ENCODE results near the gene IL5. TPM values are rescaled to one million over a fixed set of nuclear protein-coding genes. Genes with fewer than 3 reads are reported as not detected.
A peak's percentile ranks its signal among the peaks of the same experiment; 100 is the strongest.

Gene IL5
- total RNA-seq, 3 donors from 2014 or later, result not detected

GRCh38 chr5:132497488-132497997, 45.8 kb downstream of the IL5 start:
- peak in 1 of 2 donors; percentile 71 for DNase-seq (ENCODE audit: low spot score in 2 of 2)
- Histone ChIP-seq H3K9me3 (no peaks in the 10 kb centered on the region), H3K36me3 (no peaks in the 10 kb centered on the region), H3K27ac (peak overlapping the region; percentile 96 to 97), H3K27me3 (no peaks in the 10 kb centered on the region), H3K4me3 (peak overlapping the region; percentile 67 to 80 (median 69)), H3K4me1 (peaks cover 0 to 6% of the 10 kb centered on the region in 2 donors)
- TF ChIP-seq POLR2A (IDR thresholded peaks at IDR 0.05) (no peak), POLR2AphosphoS5 (IDR thresholded peaks at IDR 0.05) (peak; percentile 28 to 59 (median 51)), CTCF (IDR thresholded peaks at IDR 0.05) (no peak)
- intact Hi-C loops (cut with DNase I; ENCODE audit: low total_unique reads), result loop anchor here (5.0 kb wide), 1 partner anchor 110 kb away; no protein-coding TSS in a partner anchor

GRCh38 chr5:132496631-132497487, 46.5 kb downstream of the IL5 start:
- Histone ChIP-seq H3K36me3 (no peaks in the 10 kb centered on the region), H3K27ac (peak overlapping the region; percentile 96 to 97), H3K27me3 (no peaks in the 10 kb centered on the region), H3K4me3 (peak overlapping the region; percentile 67 to 80 (median 69)), H3K4me1 (peaks cover 0 to 9% of the 10 kb centered on the region in 2 donors), H3K9me3 (no peaks in the 10 kb centered on the region)
- TF ChIP-seq POLR2AphosphoS5 (IDR thresholded peaks at IDR 0.05) (peak in 1 of 3 donors; percentile 53), POLR2A (IDR thresholded peaks at IDR 0.05) (no peak), CTCF (IDR thresholded peaks at IDR 0.05) (no peak)
- intact Hi-C loops (cut with DNase I; ENCODE audit: low total_unique reads), result loop anchor here (5.0 kb wide), 1 partner anchor 110 kb away; no protein-coding TSS in a partner anchor
- DNase-seq (ENCODE audit: low spot score in 2 of 2), result peak; percentile 81 to 86

GRCh38 chr5:132496191-132496630, 47.1 kb downstream of the IL5 start:
- intact Hi-C loops (cut with DNase I; ENCODE audit: low total_unique reads), result loop anchor here (5.0 kb wide), 1 partner anchor 109 kb away; no protein-coding TSS in a partner anchor
- H3K36me3 ChIP-seq, result no peaks in the 10 kb centered on the region
- H3K27me3 ChIP-seq, result no peaks in the 10 kb centered on the region
- TF ChIP-seq CTCF (IDR thresholded peaks at IDR 0.05) (no peak), POLR2A (IDR thresholded peaks at IDR 0.05) (no peak), POLR2AphosphoS5 (IDR thresholded peaks at IDR 0.05) (no peak)
- H3K4me1 ChIP-seq, result peaks cover 0 to 15% of the 10 kb centered on the region in 2 donors
- H3K27ac ChIP-seq, result peak overlapping the region; percentile 96 to 97
- peak; percentile 93 for DNase-seq (ENCODE audit: low spot score in 2 of 2)
- no peaks in the 10 kb centered on the region for H3K9me3 ChIP-seq
- peak overlapping the region; percentile 67 to 80 (median 69) for H3K4me3 ChIP-seq

- H3K4me3 ChIP-seq, result peak overlapping the region; percentile 67 to 80 (median 69)
- peak overlapping the region; percentile 96 to 97 for H3K27ac ChIP-seq
- intact Hi-C loops (cut with DNase I; ENCODE audit: low total_unique reads), result loop anchor here (5.0 kb wide), 1 partner anchor 108 kb away; no protein-coding TSS in a partner anchor
- DNase-seq (ENCODE audit: low spot score in 2 of 2), result peak; percentile 73
- peaks cover 0 to 16% of the 10 kb centered on the region in 2 donors for H3K4me1 ChIP-seq
- TF ChIP-seq POLR2AphosphoS5 (IDR thresholded peaks at IDR 0.05) (peak; percentile 20 to 49 (median 34)), POLR2A (IDR thresholded peaks at IDR 0.05) (no peak), CTCF (IDR thresholded peaks at IDR 0.05) (no peak)
- H3K9me3 ChIP-seq, result no peaks in the 10 kb centered on the region
- H3K36me3 ChIP-seq, result no peaks in the 10 kb centered on the region
- no peaks in the 10 kb centered on the region for H3K27me3 ChIP-seq
Observed at GRCh38 chr5:132495667-132496190, 47.6 kb downstream of the IL5 start.

Data from breast epithelium (tissue), 4 donors.